Measurements from ENCODE around the gene OLFML2A.

The OLFML2A gene

DNA sequence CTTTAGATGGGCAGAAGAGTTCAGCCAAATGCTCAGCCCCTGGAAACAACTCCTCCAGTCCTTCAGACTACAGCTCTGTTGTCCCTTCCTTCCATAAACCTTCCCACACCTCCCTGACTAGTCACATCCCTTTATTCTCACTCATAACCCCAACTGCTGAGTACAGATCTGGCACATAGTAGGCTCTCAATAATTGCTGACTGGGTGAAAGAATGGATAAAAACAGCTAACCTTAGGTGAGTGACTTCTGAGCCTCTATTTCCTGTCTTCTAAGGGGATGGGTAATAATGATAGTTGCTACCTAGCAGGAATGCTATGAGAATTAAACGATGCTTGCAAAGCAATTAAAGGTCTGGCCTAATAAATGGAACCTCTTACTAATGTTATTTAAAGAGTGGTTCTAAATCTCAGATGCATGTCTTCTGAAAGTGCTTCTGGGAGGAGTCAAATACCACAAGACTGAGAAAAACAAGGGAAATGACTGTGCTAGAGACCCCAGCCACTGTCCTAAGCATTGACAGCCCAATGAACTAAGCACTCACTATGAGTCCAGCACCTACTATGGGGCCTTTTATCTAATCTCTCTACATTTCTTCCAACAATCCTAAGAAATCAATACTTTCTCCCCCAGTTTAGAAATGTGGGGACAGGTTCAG lies 3.3 kb upstream of the OLFML2A start:
- TF ChIP-seq, protein P1, sequence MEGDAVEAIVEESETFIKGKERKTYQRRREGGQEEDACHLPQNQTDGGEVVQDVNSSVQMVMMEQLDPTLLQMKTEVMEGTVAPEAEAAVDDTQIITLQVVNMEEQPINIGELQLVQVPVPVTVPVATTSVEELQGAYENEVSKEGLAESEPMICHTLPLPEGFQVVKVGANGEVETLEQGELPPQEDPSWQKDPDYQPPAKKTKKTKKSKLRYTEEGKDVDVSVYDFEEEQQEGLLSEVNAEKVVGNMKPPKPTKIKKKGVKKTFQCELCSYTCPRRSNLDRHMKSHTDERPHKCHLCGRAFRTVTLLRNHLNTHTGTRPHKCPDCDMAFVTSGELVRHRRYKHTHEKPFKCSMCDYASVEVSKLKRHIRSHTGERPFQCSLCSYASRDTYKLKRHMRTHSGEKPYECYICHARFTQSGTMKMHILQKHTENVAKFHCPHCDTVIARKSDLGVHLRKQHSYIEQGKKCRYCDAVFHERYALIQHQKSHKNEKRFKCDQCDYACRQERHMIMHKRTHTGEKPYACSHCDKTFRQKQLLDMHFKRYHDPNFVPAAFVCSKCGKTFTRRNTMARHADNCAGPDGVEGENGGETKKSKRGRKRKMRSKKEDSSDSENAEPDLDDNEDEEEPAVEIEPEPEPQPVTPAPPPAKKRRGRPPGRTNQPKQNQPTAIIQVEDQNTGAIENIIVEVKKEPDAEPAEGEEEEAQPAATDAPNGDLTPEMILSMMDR (IDR thresholded peaks at IDR 0.05; ENCODE audit: borderline replicate concordance, control extremely low read depth, extremely low read depth, insufficient read depth, missing control alignments) = no peak
- in situ Hi-C loops (cut with MboI; ENCODE audit: low sequenced_read_pairs, unreplicated experiment) = loop anchor here (5.0 kb wide), 1 partner anchor 74 kb away; no protein-coding TSS in a partner anchor
- DNase-seq (ENCODE audit: low spot score) = peak; percentile 21

DNA sequence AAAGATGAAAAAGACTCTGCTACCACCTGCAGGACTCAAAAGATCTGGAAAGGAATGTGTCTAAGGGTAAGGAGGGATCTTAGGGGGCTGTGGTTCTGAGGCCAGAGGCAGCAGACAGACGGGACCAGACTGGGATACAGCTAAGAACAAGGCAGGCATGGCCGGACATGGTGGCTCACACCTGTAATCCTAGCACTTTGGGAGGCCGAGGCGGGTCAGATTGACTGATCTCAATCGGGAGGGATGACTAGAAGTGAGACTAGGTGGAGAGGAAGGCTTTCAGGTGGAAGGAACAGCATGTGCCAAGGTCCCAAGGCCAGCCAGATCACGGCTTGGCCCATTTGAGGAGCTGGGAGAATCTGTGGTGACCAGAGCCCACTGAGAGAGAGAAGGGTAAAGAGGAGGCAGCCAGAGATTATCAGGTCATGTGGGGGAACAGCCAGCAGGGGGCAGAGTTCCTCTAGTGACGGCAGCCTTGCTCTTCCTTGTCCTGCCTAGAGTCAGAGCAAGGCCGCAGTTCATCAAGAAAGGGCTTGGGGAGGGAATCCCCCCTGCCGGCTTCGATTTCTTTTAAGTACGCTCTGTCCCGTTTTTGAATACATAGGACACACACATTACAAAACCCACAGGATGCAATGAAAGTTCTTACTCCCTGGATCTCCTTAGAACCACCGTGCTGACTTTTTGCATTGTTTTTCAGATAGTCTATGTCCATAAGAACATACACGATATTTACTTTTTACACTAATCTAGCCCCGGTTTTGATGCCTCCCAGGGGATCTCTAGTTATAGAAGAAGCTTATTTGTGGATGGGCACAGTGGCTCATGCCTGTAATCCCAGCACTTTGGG lies 2.6 kb upstream of the OLFML2A start:
- TF ChIP-seq, protein P1 (IDR thresholded peaks at IDR 0.05; ENCODE audit: borderline replicate concordance, control extremely low read depth, extremely low read depth, insufficient read depth, missing control alignments) = peak; percentile 74
- in situ Hi-C loops (cut with MboI; ENCODE audit: low sequenced_read_pairs, unreplicated experiment) = loop anchor here (5.0 kb wide), 1 partner anchor 73 kb away; no protein-coding TSS in a partner anchor
- peak; percentile 88 for DNase-seq (ENCODE audit: low spot score)

DNA sequence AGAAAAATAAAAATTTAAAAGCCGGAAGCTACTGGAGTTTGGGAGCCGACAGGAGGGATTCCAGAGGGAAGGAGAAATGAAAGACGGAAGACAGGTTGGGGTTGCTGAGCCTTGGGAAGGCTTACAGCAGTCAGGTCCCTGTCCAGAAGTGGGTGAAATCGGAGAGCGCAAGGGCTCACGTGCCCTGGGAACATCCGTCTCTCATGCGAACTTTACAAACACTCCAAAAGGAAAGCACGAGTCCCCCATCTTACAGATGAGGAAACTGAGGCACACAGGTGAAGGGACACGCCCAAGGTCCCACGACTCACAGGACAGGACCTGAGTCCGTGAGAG lies 347 bp upstream of the OLFML2A start:
- in situ Hi-C loops (cut with MboI; ENCODE audit: low sequenced_read_pairs, unreplicated experiment) = loop anchor here (25.0 kb wide), 1 partner anchor 586 kb away; no protein-coding TSS in a partner anchor
- no peak for DNase-seq (ENCODE audit: low spot score)
- TF ChIP-seq, protein P1 (IDR thresholded peaks at IDR 0.05; ENCODE audit: borderline replicate concordance, control extremely low read depth, extremely low read depth, insufficient read depth, missing control alignments) = no peak

DNA sequence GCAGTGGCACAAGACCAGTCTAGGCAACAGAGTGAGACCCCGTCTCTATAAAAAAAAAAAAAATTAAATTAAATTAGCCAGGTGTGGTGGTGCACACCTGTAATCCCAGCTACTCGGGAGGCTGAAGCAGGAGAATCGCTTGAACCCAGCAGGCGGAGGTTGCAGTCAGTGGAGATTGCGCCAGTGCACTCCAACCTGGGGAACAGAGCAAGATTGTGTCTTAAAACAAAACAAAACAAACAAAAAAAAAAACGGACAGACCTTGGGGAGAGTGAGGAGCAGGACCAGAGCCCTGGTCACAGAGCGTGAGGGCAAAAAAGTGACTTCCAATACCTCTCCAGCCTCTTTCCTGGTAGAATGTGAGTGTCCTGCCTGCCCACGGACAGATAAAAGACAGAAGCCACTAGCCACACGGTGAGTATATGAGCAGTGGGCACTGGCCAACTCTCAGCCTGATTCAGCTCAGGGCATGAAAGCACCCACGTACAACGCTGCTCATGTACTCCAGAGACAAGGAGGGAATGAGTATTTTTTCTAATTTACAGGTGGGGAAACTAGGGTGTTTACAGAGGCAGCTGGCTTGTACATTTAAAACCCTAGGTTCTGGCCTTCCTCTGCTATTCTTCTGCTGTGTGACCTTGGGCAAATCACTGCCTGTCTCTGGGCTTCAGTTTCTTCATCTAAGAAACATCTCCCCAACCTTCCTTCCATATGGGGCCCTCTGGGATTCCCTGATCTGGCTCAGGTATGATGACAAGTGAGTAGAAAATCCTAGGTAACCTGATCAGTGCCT lies 1.8 kb downstream of the OLFML2A start:
- DNase-seq (ENCODE audit: low spot score) = peak; percentile 17
- TF ChIP-seq, protein P1 (IDR thresholded peaks at IDR 0.05; ENCODE audit: borderline replicate concordance, control extremely low read depth, extremely low read depth, insufficient read depth, missing control alignments) = no peak
- in situ Hi-C loops (cut with MboI; ENCODE audit: low sequenced_read_pairs, unreplicated experiment) = loop anchor here (25.0 kb wide), 1 partner anchor 584 kb away; no protein-coding TSS in a partner anchor

DNA sequence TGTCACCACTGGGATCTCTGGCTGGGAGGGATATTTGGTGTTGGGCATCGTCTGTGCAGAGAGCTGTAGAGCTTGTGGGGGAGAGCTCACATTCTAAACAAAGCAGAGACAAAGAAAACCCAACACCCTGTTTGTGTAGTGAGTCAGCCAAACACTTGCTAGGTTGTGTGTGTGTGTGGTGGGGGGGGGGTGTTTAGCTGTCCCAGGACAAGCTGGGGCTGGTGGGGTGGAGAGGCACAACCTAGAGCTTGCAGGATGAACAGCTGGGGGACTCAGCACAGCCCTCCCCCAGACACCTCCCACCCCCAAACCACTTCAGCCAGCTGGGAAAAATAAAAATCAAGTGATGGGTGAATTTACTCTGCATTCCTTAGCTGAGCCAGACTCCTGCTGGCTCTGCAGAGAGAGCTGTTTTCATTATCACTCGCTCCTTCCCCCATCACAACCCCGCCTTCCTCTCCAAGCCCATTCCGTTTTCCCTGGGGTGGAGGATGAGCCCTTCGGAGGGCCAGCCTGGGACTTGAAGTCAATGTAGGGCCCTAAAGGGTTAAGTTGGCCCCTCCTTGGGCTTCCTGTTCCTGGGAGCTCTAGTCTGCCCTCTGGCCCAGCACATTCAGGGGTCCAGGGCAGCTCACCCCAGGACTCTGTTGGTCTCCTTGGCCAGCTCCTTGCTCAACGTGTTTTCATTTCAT lies 2.6 kb downstream of the OLFML2A start:
- TF ChIP-seq, protein P1 (IDR thresholded peaks at IDR 0.05; ENCODE audit: borderline replicate concordance, control extremely low read depth, extremely low read depth, insufficient read depth, missing control alignments) = no peak
- in situ Hi-C loops (cut with MboI; ENCODE audit: low sequenced_read_pairs, unreplicated experiment) = loop anchor here (25.0 kb wide), 1 partner anchor 583 kb away; no protein-coding TSS in a partner anchor
- peak; percentile 15 for DNase-seq (ENCODE audit: low spot score)

Measured in GM13976 (cell line).